K562 (cell line): ENCODE results near the gene PARD3B. TPM values are rescaled to one million over a fixed set of nuclear protein-coding genes. Genes with fewer than 3 reads are reported as not detected.

Experiments
- CCNT2 ChIP-seq: IDR thresholded peaks from 2 replicates; pipeline ENCODE4 v1.6.1; 2011; ENCODE audit warnings: borderline replicate concordance, low read depth, mild to moderate bottlenecking, moderate library complexity, mixed read lengths, low read length; ENCODE audit not compliant: insufficient read length; ENCODE audit errors: extremely low read depth
- DDX20 ChIP-seq: fragments of 450-650 bp; IDR thresholded peaks from 2 replicates; pipeline ENCODE4 v1.6.1; 2016; ENCODE audit warnings: missing genetic modification characterization, low read depth, mild to moderate bottlenecking, missing compliant biosample characterization, moderate library complexity
- DIDO1 ChIP-seq: fragments of 450-650 bp; IDR thresholded peaks from 2 replicates; pipeline ENCODE4 v1.6.1; 2016; ENCODE audit warnings: low read depth, missing biosample characterization, missing genetic modification characterization
- FOXK2 ChIP-seq, 2 experiments: fragments of 450-650 bp; IDR thresholded peaks in 1 of 2; conservative IDR thresholded peaks in 1 of 2; 2 replicates each; pipeline ENCODE4 v1.6.1; 2016; ENCODE audit warnings: low read depth in 2 of 2, mild to moderate bottlenecking in 1 of 2
- GATA2 ChIP-seq: sonication (generic); formaldehyde crosslinking; IDR thresholded peaks from 2 replicates; pipeline ENCODE4 v1.4.0; 2020; ENCODE audit warnings: mild to moderate bottlenecking, missing genetic modification reagents
- GTF2B ChIP-seq: IDR thresholded peaks from 2 replicates; pipeline ENCODE4 v1.6.1; 2011; ENCODE audit not compliant: insufficient read length; ENCODE audit errors: extremely low read depth
- KAT7 ChIP-seq: sonication (generic); formaldehyde crosslinking; IDR thresholded peaks from 2 replicates; pipeline ENCODE4 v1.8.0; 2022; ENCODE audit warnings: missing genetic modification reagents, mild to moderate bottlenecking, borderline replicate concordance
- PYGO2 ChIP-seq: fragments of 450-650 bp; IDR thresholded peaks from 2 replicates; pipeline ENCODE4 v1.6.1; 2016; ENCODE audit warnings: mild to moderate bottlenecking, missing genetic modification characterization, moderate library complexity, missing compliant biosample characterization
- RFX7 ChIP-seq: fragments of 250-450 bp; sonication (Bioruptor Pico); IDR thresholded peaks from 2 replicates; pipeline ENCODE4 v1.5.1; 2021; ENCODE audit warnings: mild to moderate bottlenecking
- TBL1XR1 ChIP-seq, 2 experiments: IDR thresholded peaks; 2 replicates each; pipeline ENCODE4 v1.6.1; 2012; ENCODE audit warnings: improper control_type of control experiment in 2 of 2, low read length in 2 of 2, mild to moderate bottlenecking in 1 of 2
- THAP12 ChIP-seq: fragments of 250-450 bp; sonication (Bioruptor Pico); IDR thresholded peaks from 2 replicates; pipeline ENCODE4 v1.9.0; 2021; ENCODE audit warnings: mild to moderate bottlenecking, inconsistent platforms
- XRCC3 ChIP-seq: fragments of 450-650 bp; IDR thresholded peaks from 2 replicates; pipeline ENCODE4 v1.6.1; 2017; ENCODE audit warnings: mild to moderate bottlenecking, moderate library complexity
- YBX1 ChIP-seq: fragments of 450-650 bp; IDR thresholded peaks from 2 replicates; pipeline ENCODE4 v1.7.1; 2016; ENCODE audit warnings: mild to moderate bottlenecking
- ZBTB17 ChIP-seq: fragments of 450-650 bp; formaldehyde crosslinking; IDR thresholded peaks from 2 replicates; pipeline ENCODE4 v1.4.0; 2020; ENCODE audit warnings: mild to moderate bottlenecking
- ZFP91 ChIP-seq: sonication (generic); formaldehyde crosslinking; IDR thresholded peaks from 2 replicates; pipeline ENCODE4 v1.8.0; 2022; ENCODE audit warnings: mild to moderate bottlenecking, missing genetic modification reagents
- ZNF395 ChIP-seq: fragments of 200-800 bp; sonication (Bioruptor generic); IDR thresholded peaks from 2 replicates; pipeline ENCODE4 v1.6.1; 2017; ENCODE audit warnings: missing genetic modification characterization, missing compliant biosample characterization
- ZNF398 ChIP-seq: fragments of 250-450 bp; sonication (Bioruptor Pico); IDR thresholded peaks from 2 replicates; pipeline ENCODE4 v1.8.0; 2021; ENCODE audit warnings: moderate library complexity, mild to moderate bottlenecking, inconsistent platforms
- ZSCAN29 ChIP-seq: fragments of 450-650 bp; IDR thresholded peaks from 2 replicates; pipeline ENCODE4 v1.6.1; 2017
- polyA plus RNA-seq, 8 experiments: library from polyadenylated mRNA; depleted of rRNA in 4 of 8; stranded (reverse) in 5 of 8; unstranded in 3 of 8; fragments of >200 nt; fragmentation: Nextera tagmentation in 2 of 8; fragmentation: Illumina TruSeq in 1 of 8; extraction: Ambion mirVana in 2 of 8; extraction: Trizol in 1 of 8; gene quantifications; 2 replicates each; pipeline versions ENCODE4 v1.2.1 to v1.2.3, GENCODE V29; 2011 to 2014; ENCODE audit warnings: inconsistent platforms in 1 of 8, missing spikeins in 1 of 8
- total RNA-seq, 7 experiments: library from RNA; depleted of rRNA in 6 of 7; stranded (reverse); fragments of >200 nt in 6 of 7; fragmentation: Illumina TruSeq in 2 of 7; extraction: Trizol in 2 of 7; gene quantifications; 2 replicates each; pipeline versions ENCODE4 v1.2.1 to v1.2.3, GENCODE V29; 2011 to 2021; ENCODE audit warnings: low replicate concordance in 1 of 7

The PARD3B gene
- total and polyA plus RNA-seq, 9 of the 15 experiments (the other 6 are each of a cell fraction or from before 2014, with no cell fraction given) = 0.15 to 3.0 (median 1.1) TPM

GRCh38 chr2:205139822-205140463 lies 594.7 kb downstream of the PARD3B start (continued):
- no peak for TF ChIP-seq KAT7 (CRISPR knock-in tag)
- TF ChIP-seq YBX1 = no peak
- TF ChIP-seq DDX20 (tag) = no peak
- TF ChIP-seq ZFP91 = no peak
- TF ChIP-seq RFX7 (CRISPR knock-in tag) = no peak
- no peak for TF ChIP-seq ZSCAN29
- TF ChIP-seq ZNF395 (CRISPR knock-in tag) = no peak
- no peak for TF ChIP-seq THAP12
- TF ChIP-seq ZBTB17 (CRISPR knock-in tag) = no peak
- TF ChIP-seq CCNT2 = no peak
- no peak for TF ChIP-seq FOXK2 (conservative IDR thresholded peaks at IDR 0.05 in 1 of 2, IDR thresholded peaks at IDR 0.05 in 1 of 2; ENCODE audit: low read depth in 2 of 2)
- TF ChIP-seq GATA2 (CRISPR knock-in tag) = no peak
- TF ChIP-seq ZNF398 (CRISPR knock-in tag) = no peak
- TF ChIP-seq PYGO2 (tag) = no peak
- TF ChIP-seq DIDO1 (tag) = no peak
- no peak for TF ChIP-seq XRCC3
- TF ChIP-seq TBL1XR1 (IDR thresholded peaks at IDR 0.05; ENCODE audit: low read length in 2 of 2) = no peak
- no peak for TF ChIP-seq GTF2B
